ENCODE measurements around the gene FHIP1A.
"Not testable (repeated sequence)": the region's sequence is repeated elsewhere in the genome, so short reads cannot be mapped to it uniquely, and the experiment has no call there.

Gene FHIP1A

DNA sequence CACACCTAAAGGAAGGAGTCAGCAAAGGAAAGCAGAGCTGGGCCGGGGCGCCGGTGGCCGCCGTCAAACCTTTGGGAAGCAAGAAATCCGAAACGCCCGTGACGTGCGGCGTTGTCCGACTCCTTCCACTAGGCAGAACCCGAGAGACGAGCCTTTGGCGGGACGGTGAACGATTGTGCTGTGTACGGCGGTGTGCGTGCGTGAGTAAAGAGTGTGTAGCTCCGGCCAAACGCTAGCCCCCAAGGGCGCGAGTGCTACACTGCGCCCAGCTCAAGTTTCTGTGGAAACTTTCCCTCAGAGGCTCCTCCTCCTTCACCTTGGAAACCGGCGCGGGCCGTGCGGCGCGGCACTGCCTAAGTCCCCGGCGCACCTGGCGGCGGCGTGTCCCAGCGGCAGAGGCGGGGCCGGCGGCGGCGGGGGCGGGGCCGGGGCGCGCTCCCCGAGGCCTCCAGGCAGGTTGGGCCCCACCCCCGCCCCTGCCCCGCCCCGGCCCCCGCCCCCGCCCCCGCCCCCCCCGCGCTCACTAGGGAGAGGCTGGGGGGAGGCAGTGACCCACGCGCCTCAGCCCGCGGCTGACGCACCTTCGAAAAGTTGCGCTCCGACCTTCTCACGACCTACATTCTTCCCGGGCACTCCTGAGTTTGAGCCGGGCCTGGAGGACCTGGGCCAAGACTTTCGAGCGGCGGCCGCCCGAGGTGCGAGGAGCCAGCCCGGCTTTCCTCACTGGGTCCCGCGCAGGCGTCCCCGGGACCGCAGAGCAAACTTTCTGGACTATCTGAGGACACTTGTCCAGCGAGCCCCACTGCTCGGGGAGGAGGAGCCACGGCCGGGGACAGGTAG is at the start of gene FHIP1A:
FHIP1A (plus strand) TSS at position 547 of the 840 bp plus-strand sequence. CDS start 157,084 bp downstream, outside the sequence.
- peak within 1 kb of the TSS; percentile 88 for H3K9ac ChIP-seq (ENCODE audit: low read depth, low read length)
- H3K27me3 ChIP-seq (ENCODE audit: insufficient read depth, low read length), result peaks cover 35% of the 10 kb centered on the region
- no peaks in the 10 kb centered on the region for H3K36me3 ChIP-seq (ENCODE audit: insufficient read depth, low read depth, low read length)
- peak within 1 kb of the TSS; percentile 81 for H3K4me3 ChIP-seq (ENCODE audit: low read length)
- H3K4me1 ChIP-seq (ENCODE audit: insufficient read depth, low read length), result peaks cover 7% of the 10 kb centered on the region; the same call in 1 of the 2 replicates
- H3K27ac ChIP-seq (ENCODE audit: low read length), result peak within 1 kb of the TSS; percentile 20
- H3K9me3 ChIP-seq (ENCODE audit: insufficient read depth, low read depth, low read length), result no peaks in the 10 kb centered on the region

GRCh38 chr4:151359576-151359975 is 49.4 kb upstream of the FHIP1A start:
- H3K4me3 ChIP-seq (ENCODE audit: low read length), result no peak overlapping the region
- H3K36me3 ChIP-seq (ENCODE audit: insufficient read depth, low read depth, low read length), result no peaks in the 10 kb centered on the region
- H3K4me1 ChIP-seq (ENCODE audit: insufficient read depth, low read length), result no peaks in the 10 kb centered on the region
- H3K9ac ChIP-seq (ENCODE audit: low read depth, low read length), result no peak overlapping the region
- no peak overlapping the region for H3K27ac ChIP-seq (ENCODE audit: low read length)
- H3K27me3 ChIP-seq (ENCODE audit: insufficient read depth, low read length), result no peaks in the 10 kb centered on the region
- no peaks in the 10 kb centered on the region for H3K9me3 ChIP-seq (ENCODE audit: insufficient read depth, low read depth, low read length)

DNA sequence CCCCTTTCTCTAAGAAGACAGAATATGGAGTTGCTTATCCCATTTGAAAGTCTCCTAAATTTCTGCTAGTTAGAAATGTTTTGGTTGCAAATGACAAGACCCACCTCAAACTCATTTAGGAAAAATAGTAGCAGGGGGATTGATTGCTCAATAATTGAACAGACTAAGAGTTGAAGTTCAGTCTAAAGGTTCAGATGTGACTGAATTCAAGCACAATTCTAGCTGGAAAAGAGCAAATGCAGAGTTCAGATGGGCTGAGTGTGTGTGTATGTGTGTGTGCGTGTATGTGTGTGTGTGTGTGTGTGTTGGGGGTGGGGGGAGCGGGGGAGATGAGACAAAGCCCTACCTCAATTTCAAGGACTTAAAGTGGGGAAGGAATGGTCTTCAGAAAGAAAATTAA is 47.9 kb upstream of the FHIP1A start:
- H3K9ac ChIP-seq (ENCODE audit: low read depth, low read length), result no peak overlapping the region
- no peaks in the 10 kb centered on the region for H3K27me3 ChIP-seq (ENCODE audit: insufficient read depth, low read length)
- no peaks in the 10 kb centered on the region for H3K4me1 ChIP-seq (ENCODE audit: insufficient read depth, low read length)
- no peaks in the 10 kb centered on the region for H3K36me3 ChIP-seq (ENCODE audit: insufficient read depth, low read depth, low read length)
- H3K4me3 ChIP-seq (ENCODE audit: low read length), result no peak overlapping the region
- H3K27ac ChIP-seq (ENCODE audit: low read length), result no peak overlapping the region
- H3K9me3 ChIP-seq (ENCODE audit: insufficient read depth, low read depth, low read length), result no peaks in the 10 kb centered on the region

- no peak overlapping the region for H3K4me3 ChIP-seq (ENCODE audit: low read length)
- no peak overlapping the region for H3K27ac ChIP-seq (ENCODE audit: low read length)
- no peaks in the 10 kb centered on the region for H3K4me1 ChIP-seq (ENCODE audit: insufficient read depth, low read length)
- no peak overlapping the region for H3K9ac ChIP-seq (ENCODE audit: low read depth, low read length)
- H3K27me3 ChIP-seq (ENCODE audit: insufficient read depth, low read length), result no peaks in the 10 kb centered on the region
- H3K36me3 ChIP-seq (ENCODE audit: insufficient read depth, low read depth, low read length), result no peaks in the 10 kb centered on the region
- H3K9me3 ChIP-seq (ENCODE audit: insufficient read depth, low read depth, low read length), result no peaks in the 10 kb centered on the region
Measured at GRCh38 chr4:151361966-151362365, 47.0 kb upstream of the FHIP1A start.

GRCh38 chr4:151362404-151363164 is 46.4 kb upstream of the FHIP1A start:
- no peaks in the 10 kb centered on the region for H3K27me3 ChIP-seq (ENCODE audit: insufficient read depth, low read length)
- no peak overlapping the region for H3K9ac ChIP-seq (ENCODE audit: low read depth, low read length)
- no peak overlapping the region for H3K4me3 ChIP-seq (ENCODE audit: low read length)
- H3K36me3 ChIP-seq (ENCODE audit: insufficient read depth, low read depth, low read length), result no peaks in the 10 kb centered on the region
- H3K4me1 ChIP-seq (ENCODE audit: insufficient read depth, low read length), result no peaks in the 10 kb centered on the region
- H3K9me3 ChIP-seq (ENCODE audit: insufficient read depth, low read depth, low read length), result no peaks in the 10 kb centered on the region
- no peak overlapping the region for H3K27ac ChIP-seq (ENCODE audit: low read length)

DNA sequence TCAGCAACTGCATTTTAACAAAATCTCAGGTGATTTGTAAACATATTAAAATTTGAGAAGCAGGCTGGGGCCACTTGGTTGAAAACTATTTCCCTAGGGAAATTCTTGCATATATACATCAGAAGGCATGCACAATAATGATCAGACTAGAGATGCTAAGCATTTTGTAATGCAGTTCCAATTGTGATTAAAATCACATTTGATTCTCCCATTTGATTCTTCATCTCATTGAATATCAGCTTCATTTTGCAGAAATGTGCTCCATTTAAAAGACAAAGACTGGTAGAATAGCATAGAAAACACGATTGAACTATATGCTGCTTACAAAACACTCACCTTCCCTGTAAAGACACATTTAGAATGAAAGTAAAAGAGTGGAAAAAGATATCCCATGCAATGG is 32.4 kb upstream of the FHIP1A start:
- H3K9ac ChIP-seq (ENCODE audit: low read depth, low read length), result no peak overlapping the region
- H3K4me1 ChIP-seq (ENCODE audit: insufficient read depth, low read length), result peaks cover 5% of the 10 kb centered on the region; the same call in 1 of the 2 replicates
- no peaks in the 10 kb centered on the region for H3K36me3 ChIP-seq (ENCODE audit: insufficient read depth, low read depth, low read length)
- no peak overlapping the region for H3K27ac ChIP-seq (ENCODE audit: low read length)
- no peaks in the 10 kb centered on the region for H3K9me3 ChIP-seq (ENCODE audit: insufficient read depth, low read depth, low read length)
- no peaks in the 10 kb centered on the region for H3K27me3 ChIP-seq (ENCODE audit: insufficient read depth, low read length)
- no peak overlapping the region for H3K4me3 ChIP-seq (ENCODE audit: low read length)

DNA sequence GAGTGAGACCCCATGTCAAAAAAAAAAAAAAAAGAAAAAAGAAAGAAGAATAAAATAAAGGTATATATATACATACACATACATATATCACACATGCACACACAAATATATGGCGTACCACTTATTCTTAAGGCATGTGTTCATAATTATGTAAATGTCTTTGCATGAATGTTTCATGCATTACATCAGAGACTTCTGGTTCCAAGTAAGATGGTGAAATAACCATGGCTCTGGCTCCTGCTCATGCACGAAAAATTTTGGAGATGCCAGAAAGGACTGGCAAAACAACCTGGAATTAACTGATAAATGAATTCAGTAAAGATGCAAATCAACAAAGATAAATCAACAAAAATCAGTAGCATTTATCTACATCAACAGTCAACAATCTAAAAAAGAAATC is 19.7 kb upstream of the FHIP1A start:
- Histone ChIP-seq H3K27ac (ENCODE audit: low read length) (no peak overlapping the region), H3K27me3 (ENCODE audit: insufficient read depth, low read length) (no peaks in the 10 kb centered on the region)

DNA sequence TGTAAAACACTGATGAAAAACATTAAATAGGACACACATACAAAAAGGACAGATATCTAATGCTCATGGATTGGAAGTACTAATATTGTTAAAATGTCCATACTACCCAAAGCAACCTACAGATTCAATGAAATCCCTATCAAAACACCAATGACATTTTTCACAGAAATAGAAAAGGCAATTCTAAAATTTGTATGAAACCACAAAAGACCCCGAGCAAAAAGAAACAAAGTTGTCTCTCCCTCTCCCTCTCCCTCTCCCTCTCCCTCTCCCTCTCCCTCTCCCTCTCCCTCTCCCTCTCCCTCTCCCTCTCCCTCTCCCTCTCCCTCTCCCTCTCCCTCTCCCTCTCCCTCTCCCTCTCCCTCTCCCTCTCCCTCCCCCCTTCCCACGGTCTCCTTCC is 19.2 kb upstream of the FHIP1A start:
- not testable (repeated sequence) for H3K9ac ChIP-seq (ENCODE audit: low read depth, low read length); H3K4me3 ChIP-seq (ENCODE audit: low read length); H3K4me1 ChIP-seq (ENCODE audit: insufficient read depth, low read length); H3K27ac ChIP-seq (ENCODE audit: low read length); H3K27me3 ChIP-seq (ENCODE audit: insufficient read depth, low read length); H3K36me3 ChIP-seq (ENCODE audit: insufficient read depth, low read depth, low read length)
- peaks cover 12% of the 10 kb centered on the region for H3K9me3 ChIP-seq (ENCODE audit: insufficient read depth, low read depth, low read length)

More for the DNA sequence above, 19.7 kb upstream of the FHIP1A start:
- H3K4me1 ChIP-seq (ENCODE audit: insufficient read depth, low read length), result no peaks in the 10 kb centered on the region
- H3K4me3 ChIP-seq (ENCODE audit: low read length), result no peak overlapping the region
- H3K9me3 ChIP-seq (ENCODE audit: insufficient read depth, low read depth, low read length), result peaks cover 12% of the 10 kb centered on the region
- H3K9ac ChIP-seq (ENCODE audit: low read depth, low read length), result no peak overlapping the region
- no peaks in the 10 kb centered on the region for H3K36me3 ChIP-seq (ENCODE audit: insufficient read depth, low read depth, low read length)

GRCh38 chr4:151395873-151396272 is 13.1 kb upstream of the FHIP1A start:
- Histone ChIP-seq H3K9ac (ENCODE audit: low read depth, low read length) (no peak overlapping the region), H3K4me3 (ENCODE audit: low read length) (no peak overlapping the region), H3K9me3 (ENCODE audit: insufficient read depth, low read depth, low read length) (no peaks in the 10 kb centered on the region), H3K27ac (ENCODE audit: low read length) (no peak overlapping the region), H3K36me3 (ENCODE audit: insufficient read depth, low read depth, low read length) (no peaks in the 10 kb centered on the region), H3K4me1 (ENCODE audit: insufficient read depth, low read length) (no peaks in the 10 kb centered on the region), H3K27me3 (ENCODE audit: insufficient read depth, low read length) (no peaks in the 10 kb centered on the region)

- Histone ChIP-seq H3K27me3 (ENCODE audit: insufficient read depth, low read length) (no peaks in the 10 kb centered on the region), H3K9me3 (ENCODE audit: insufficient read depth, low read depth, low read length) (no peaks in the 10 kb centered on the region), H3K4me1 (ENCODE audit: insufficient read depth, low read length) (no peaks in the 10 kb centered on the region), H3K27ac (ENCODE audit: low read length) (no peak overlapping the region), H3K9ac (ENCODE audit: low read depth, low read length) (no peak overlapping the region), H3K4me3 (ENCODE audit: low read length) (no peak overlapping the region), H3K36me3 (ENCODE audit: insufficient read depth, low read depth, low read length) (no peaks in the 10 kb centered on the region)
Measured at GRCh38 chr4:151400343-151400742, 8.6 kb upstream of the FHIP1A start.

DNA sequence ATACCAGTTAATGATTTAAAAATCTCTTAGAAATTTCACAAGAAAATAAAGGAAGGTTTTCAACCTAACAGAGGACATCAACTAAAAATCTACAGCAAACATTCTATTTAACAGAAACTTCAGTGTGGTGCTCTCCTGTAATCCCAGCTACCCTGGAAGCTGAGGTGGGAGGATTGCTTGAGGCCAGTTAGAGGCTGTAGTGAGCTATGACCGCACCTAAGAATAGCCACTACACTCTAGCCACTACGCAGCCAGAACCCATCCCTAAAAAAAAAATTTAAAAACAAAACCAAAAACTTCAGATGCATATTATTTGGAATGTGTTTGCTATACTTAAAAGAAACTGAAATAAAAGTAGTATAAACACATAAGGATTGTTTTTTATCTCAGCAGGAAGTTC is 7.2 kb upstream of the FHIP1A start:
- Histone ChIP-seq H3K9ac (ENCODE audit: low read depth, low read length) (no peak overlapping the region), H3K36me3 (ENCODE audit: insufficient read depth, low read depth, low read length) (no peaks in the 10 kb centered on the region), H3K4me1 (ENCODE audit: insufficient read depth, low read length) (no peaks in the 10 kb centered on the region), H3K27me3 (ENCODE audit: insufficient read depth, low read length) (peaks cover 1% of the 10 kb centered on the region; the same call in 1 of the 2 replicates), H3K9me3 (ENCODE audit: insufficient read depth, low read depth, low read length) (no peaks in the 10 kb centered on the region), H3K4me3 (ENCODE audit: low read length) (no peak overlapping the region), H3K27ac (ENCODE audit: low read length) (no peak overlapping the region)
